ENCODE measurements around the gene FRYL. TPM values are rescaled to one million over a fixed set of nuclear protein-coding genes. Genes with fewer than 3 reads are reported as not detected.
"Not testable (repeated sequence)": the region's sequence is repeated elsewhere in the genome, so short reads cannot be mapped to it uniquely, and the experiment has no call there.

Gene FRYL
- total RNA-seq, 1 donor from 2014 or later: 31.7 TPM

DNA sequence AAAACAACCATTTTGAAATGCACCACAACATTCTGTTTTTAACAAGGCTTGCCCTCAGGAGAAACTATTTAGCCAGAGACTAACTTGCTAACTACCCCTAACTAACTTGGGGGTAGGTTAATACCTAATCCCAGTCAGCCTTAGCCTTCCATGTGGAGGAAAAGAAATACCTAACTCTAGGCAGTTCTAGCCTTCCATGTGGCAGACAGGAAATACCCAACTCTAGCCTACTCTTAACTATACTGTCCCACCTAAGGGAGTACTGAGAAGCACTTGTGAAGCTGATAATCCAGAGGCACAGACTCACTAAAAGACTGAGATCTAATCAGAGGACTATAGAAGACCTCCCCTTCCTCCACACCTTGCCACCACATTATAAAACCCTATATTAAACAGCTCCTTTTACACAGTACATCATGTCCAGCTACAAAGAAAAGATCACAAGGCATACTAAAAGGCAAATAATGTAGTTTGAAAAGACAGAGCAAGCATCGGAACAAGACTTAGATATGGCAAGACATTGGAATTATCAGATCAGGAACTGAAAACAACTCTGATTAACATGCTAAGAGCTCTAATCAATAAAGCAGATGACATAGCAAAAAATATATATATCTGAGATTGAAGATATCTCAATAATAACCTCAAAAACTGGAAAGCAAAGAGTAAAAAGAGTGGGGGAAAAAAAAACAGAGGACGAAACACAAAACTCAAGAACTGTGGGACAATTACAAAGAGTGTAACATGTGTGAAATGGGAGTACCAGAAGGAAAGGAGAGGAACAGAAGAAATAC lies 52.2 kb downstream of the FRYL start:
- DNase-seq (ENCODE audit: low read depth): no peak
- TF ChIP-seq, protein P1, sequence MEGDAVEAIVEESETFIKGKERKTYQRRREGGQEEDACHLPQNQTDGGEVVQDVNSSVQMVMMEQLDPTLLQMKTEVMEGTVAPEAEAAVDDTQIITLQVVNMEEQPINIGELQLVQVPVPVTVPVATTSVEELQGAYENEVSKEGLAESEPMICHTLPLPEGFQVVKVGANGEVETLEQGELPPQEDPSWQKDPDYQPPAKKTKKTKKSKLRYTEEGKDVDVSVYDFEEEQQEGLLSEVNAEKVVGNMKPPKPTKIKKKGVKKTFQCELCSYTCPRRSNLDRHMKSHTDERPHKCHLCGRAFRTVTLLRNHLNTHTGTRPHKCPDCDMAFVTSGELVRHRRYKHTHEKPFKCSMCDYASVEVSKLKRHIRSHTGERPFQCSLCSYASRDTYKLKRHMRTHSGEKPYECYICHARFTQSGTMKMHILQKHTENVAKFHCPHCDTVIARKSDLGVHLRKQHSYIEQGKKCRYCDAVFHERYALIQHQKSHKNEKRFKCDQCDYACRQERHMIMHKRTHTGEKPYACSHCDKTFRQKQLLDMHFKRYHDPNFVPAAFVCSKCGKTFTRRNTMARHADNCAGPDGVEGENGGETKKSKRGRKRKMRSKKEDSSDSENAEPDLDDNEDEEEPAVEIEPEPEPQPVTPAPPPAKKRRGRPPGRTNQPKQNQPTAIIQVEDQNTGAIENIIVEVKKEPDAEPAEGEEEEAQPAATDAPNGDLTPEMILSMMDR (IDR thresholded peaks at IDR 0.05; ENCODE audit: insufficient read depth, low read length, poor library complexity, severe bottlenecking): no peak
- H3K4me3 ChIP-seq (ENCODE audit: low read depth, low read length): no peak overlapping the region
- no peaks in the 10 kb centered on the region for H3K36me3 ChIP-seq (ENCODE audit: control insufficient read depth, insufficient read depth, low read length)
- H3K27me3 ChIP-seq (ENCODE audit: control insufficient read depth, insufficient read depth, low read length): no peaks in the 10 kb centered on the region

DNA sequence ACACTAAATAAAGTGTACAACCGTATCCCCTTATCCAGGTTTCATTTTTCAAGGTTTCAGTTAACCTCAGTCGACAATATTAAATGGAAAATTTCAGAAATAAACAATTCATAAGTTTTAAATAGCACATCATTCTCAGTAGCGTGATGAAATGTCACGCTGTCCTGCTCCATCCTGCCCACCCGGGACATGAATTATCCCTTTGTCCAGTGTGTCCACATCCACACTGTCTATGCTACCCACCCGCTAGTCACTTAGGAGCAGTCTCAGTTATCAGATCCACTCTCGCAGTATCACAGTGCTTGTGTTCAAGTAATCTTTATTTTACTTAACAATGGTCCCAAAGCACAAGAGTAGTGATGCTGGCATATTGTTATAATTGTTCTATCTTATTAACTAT lies 54.7 kb downstream of the FRYL start:
- DNase-seq (ENCODE audit: low read depth): no peak
- Histone ChIP-seq H3K36me3 (ENCODE audit: control insufficient read depth, insufficient read depth, low read length) (no peaks in the 10 kb centered on the region), H3K4me3 (ENCODE audit: low read depth, low read length) (no peak overlapping the region), H3K27me3 (ENCODE audit: control insufficient read depth, insufficient read depth, low read length) (no peaks in the 10 kb centered on the region)
- TF ChIP-seq, protein P1 (IDR thresholded peaks at IDR 0.05; ENCODE audit: insufficient read depth, low read length, poor library complexity, severe bottlenecking): no peak

DNA sequence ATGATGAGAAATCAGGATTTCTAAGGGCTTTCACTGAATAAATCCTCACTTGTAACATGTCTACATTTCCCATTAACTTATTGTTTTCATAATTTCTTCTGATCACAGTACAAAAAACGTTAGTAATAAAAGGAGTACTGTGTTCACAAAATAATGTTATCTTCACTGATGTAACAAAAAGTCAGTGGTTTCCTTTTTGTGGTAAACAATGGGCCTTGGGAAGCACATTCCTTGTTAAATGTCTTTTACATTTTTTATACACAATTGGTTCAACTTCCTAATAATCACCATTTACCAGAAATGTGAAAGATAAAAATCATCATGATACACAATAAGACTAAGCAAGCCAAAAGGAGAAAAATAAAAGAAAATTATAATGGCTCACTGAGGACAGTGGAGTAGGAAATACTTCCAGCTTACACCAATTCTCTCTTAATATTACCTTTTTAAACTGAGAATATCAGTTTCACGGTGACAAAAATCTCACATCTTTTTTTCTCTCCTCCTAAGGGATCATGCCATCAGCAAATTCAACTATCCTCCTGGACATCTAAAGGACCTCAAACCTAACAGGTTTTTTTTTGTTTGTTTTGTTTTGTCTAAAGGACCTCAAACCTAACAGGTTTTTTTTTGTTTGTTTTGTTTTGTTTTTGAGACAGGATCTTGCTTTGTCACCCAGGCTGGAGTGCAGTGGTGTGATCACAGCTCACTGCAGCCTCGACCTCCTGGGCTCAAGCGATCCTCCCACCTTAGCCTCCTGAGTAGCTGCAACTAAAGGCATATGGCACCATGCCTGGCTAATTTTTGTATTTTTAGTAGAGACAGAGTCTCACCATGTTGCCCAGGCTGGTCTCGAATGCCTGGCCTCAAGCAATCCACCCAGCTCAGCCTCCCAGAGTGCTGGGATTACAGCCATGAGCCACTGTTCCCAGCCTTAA lies 57.3 kb downstream of the FRYL start:
- TF ChIP-seq, protein P1 (IDR thresholded peaks at IDR 0.05; ENCODE audit: insufficient read depth, low read length, poor library complexity, severe bottlenecking): no peak
- no peaks in the 10 kb centered on the region for H3K27me3 ChIP-seq (ENCODE audit: control insufficient read depth, insufficient read depth, low read length)
- no peak for DNase-seq (ENCODE audit: low read depth)
- no peak overlapping the region for H3K4me3 ChIP-seq (ENCODE audit: low read depth, low read length)
- H3K36me3 ChIP-seq (ENCODE audit: control insufficient read depth, insufficient read depth, low read length): no peaks in the 10 kb centered on the region

DNA sequence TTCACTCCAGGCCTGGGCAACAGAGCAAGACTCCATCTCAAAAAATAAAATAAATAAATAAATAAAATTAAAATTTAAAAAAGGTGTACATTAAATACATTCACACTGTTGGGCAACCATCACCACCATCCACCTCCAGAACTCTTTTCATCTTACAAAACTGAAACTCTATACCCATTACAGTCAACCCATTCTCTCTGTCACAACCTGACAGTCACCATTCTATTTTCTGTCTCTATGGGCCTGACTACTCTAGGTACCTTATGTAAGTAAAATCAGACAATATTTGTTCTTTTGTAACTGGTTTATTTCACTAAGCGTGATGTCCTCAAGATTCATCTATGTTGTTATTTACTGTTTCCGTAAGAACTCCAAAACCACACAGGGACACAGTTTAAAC lies 59.6 kb downstream of the FRYL start:
- Histone ChIP-seq H3K4me3 (ENCODE audit: low read depth, low read length) (no peak overlapping the region), H3K27me3 (ENCODE audit: control insufficient read depth, insufficient read depth, low read length) (no peaks in the 10 kb centered on the region), H3K36me3 (ENCODE audit: control insufficient read depth, insufficient read depth, low read length) (no peaks in the 10 kb centered on the region)
- TF ChIP-seq, protein P1 (IDR thresholded peaks at IDR 0.05; ENCODE audit: insufficient read depth, low read length, poor library complexity, severe bottlenecking): no peak
- DNase-seq (ENCODE audit: low read depth): no peak

DNA sequence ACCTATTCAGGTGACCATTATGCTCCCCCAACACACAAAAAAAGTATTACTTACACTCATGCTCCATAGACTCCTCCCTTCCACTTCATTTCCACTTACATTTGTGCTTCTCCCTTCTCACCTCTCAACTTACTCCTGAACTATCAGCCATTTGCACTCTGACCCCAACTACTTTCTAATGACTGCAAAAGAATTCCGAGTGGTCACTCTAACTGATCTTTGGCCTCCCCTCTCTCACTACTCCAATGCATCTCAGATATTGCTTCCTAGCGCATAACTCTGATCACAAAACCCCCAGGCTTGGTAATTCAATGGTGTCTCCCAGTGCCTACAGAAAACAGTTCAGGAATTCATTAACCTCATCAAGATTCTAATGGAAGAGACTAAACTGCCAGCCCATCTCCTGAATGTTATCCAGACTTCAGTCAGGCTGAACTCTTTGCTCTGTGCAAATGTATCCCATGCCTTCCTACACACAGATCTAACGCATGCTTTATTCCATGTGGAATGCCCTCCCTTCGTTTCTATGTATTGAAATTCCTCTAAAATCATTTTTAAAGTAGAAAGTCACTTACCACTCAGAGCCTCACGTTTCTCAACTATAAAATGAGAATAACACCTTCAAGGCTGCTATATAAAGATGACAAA lies 61.1 kb downstream of the FRYL start:
- Histone ChIP-seq H3K36me3 (ENCODE audit: control insufficient read depth, insufficient read depth, low read length) (no peaks in the 10 kb centered on the region), H3K27me3 (ENCODE audit: control insufficient read depth, insufficient read depth, low read length) (no peaks in the 10 kb centered on the region), H3K4me3 (ENCODE audit: low read depth, low read length) (no peak overlapping the region)
- TF ChIP-seq, protein P1 (IDR thresholded peaks at IDR 0.05; ENCODE audit: insufficient read depth, low read length, poor library complexity, severe bottlenecking): no peak
- no peak for DNase-seq (ENCODE audit: low read depth)

DNA sequence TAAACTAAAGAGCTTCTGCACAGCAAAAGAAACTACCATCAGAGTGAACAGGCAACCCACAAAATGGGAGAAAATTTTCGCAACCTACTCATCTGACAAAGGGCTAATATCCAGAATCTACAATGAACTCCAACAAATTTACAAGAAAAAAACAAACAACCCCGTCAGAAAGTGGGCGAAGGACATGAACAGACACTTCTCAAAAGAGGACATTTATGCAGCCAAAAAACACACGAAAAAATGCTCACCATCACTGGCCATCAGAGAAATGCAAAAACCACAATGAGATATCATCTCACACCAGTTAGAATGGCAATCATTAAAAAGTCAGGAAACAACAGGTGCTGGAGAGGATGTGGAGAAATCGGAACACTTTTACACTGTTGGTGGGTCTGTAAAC lies 63.8 kb downstream of the FRYL start:
- H3K36me3 ChIP-seq (ENCODE audit: control insufficient read depth, insufficient read depth, low read length); H3K27me3 ChIP-seq (ENCODE audit: control insufficient read depth, insufficient read depth, low read length); H3K4me3 ChIP-seq (ENCODE audit: low read depth, low read length); DNase-seq (ENCODE audit: low read depth): not testable (repeated sequence)

Data from kidney epithelial cell (primary cell).